Uterus (tissue), 4 donors: ENCODE data around the gene RASSF10. TPM values are rescaled to one million over a fixed set of nuclear protein-coding genes. Genes with fewer than 3 reads are reported as not detected.

Experiments
- DNase-seq, 2 donors: peaks; one replicate each; pipeline ENCODE4 v3.0.0-alpha.2; 2019 to 2020
- H3K27ac ChIP-seq, 2 donors: fragments of 200-600 bp; sonication (generic); 1 replicate in 1 of 2; 2 replicates in 1 of 2; pipeline ENCODE4 v1.5.1; 2016 to 2018
- H3K27me3 ChIP-seq, 2 donors: fragments of 200-600 bp; sonication (generic); one replicate each; pipeline ENCODE4 v1.5.1; 2018 to 2019; ENCODE audit warnings: control low read depth in 1 of 2
- H3K36me3 ChIP-seq, 2 donors: fragments of 200-600 bp; sonication (generic); one replicate each; pipeline ENCODE4 v1.5.1; 2019; ENCODE audit warnings: control low read depth in 1 of 2
- H3K4me1 ChIP-seq, 2 donors: fragments of 200-600 bp; sonication (generic); one replicate each; pipeline ENCODE4 v1.5.1; 2018 to 2019; ENCODE audit warnings: control low read depth in 1 of 2
- H3K4me3 ChIP-seq, 2 donors: fragments of 200-600 bp; sonication (generic); 1 replicate in 1 of 2; 2 replicates in 1 of 2; pipeline ENCODE4 v1.5.1; 2018 to 2019; ENCODE audit warnings: mild to moderate bottlenecking in 1 of 2
- H3K9me3 ChIP-seq, 2 donors: fragments of 200-600 bp; sonication (generic); one replicate each; pipeline ENCODE4 v1.5.1; 2019; ENCODE audit warnings: control low read depth in 1 of 2
- CTCF ChIP-seq, 4 experiments: fragments of 200-600 bp in 2 of 4; fragments of 450-650 bp in 2 of 4; sonication (generic) in 2 of 4; IDR thresholded peaks; one replicate each; pipeline ENCODE4 v1.5.1; 2016 to 2019; ENCODE audit warnings: antibody characterized with exemption in 4 of 4, mild to moderate bottlenecking in 2 of 4, moderate library complexity in 1 of 4
- POLR2A ChIP-seq, 2 donors: fragments of 450-650 bp; IDR thresholded peaks; one replicate each; pipeline ENCODE4 v1.6.1; 2016; ENCODE audit warnings: antibody characterized with exemption in 2 of 2, mild to moderate bottlenecking in 1 of 2, moderate library complexity in 1 of 2
- intact Hi-C: fragments of 100-400 bp; cut with DNase I; formaldehyde crosslinking; loops from one replicate; pipeline ENCODE4 v1.15.1; 2023; ENCODE audit warnings: low total_unique reads
- total RNA-seq, 4 donors: library from RNA; depleted of rRNA in 3 of 4; stranded (reverse); fragments of >200 nt in 3 of 4; gene quantifications; one replicate each; pipeline versions ENCODE4 v1.1.0 to v1.2.4, GENCODE V29; 2014 to 2023
- donor health status: DM: yes; HTN: yes; CAD: no.

Gene RASSF10
- total RNA-seq, 4 donors from 2014 or later, result 0.27 to 5.8 TPM; not detected in 2

GRCh38 chr11:13036235-13036634 lies 27.1 kb downstream of the RASSF10 start:
- TF ChIP-seq POLR2A (IDR thresholded peaks at IDR 0.05) (no peak), CTCF (IDR thresholded peaks at IDR 0.05) (no peak)
- Histone ChIP-seq H3K27ac (no peak overlapping the region), H3K4me1 (no peaks in the 10 kb centered on the region), H3K9me3 (no peaks in the 10 kb centered on the region), H3K27me3 (no peaks in the 10 kb centered on the region), H3K4me3 (no peak overlapping the region), H3K36me3 (no peaks in the 10 kb centered on the region)
- no peak for DNase-seq
- intact Hi-C loops, result no loop called here

- Histone ChIP-seq H3K36me3 (no peaks in the 10 kb centered on the region), H3K27ac (no peak overlapping the region), H3K4me3 (no peak overlapping the region), H3K27me3 (no peaks in the 10 kb centered on the region), H3K9me3 (no peaks in the 10 kb centered on the region), H3K4me1 (no peaks in the 10 kb centered on the region)
- DNase-seq, result no peak
- no peak for TF ChIP-seq POLR2A (IDR thresholded peaks at IDR 0.05)
- intact Hi-C loops, result no loop called here
These were observed 29.2 kb downstream of the RASSF10 start for GRCh38 chr11:13038366-13038765.

GRCh38 chr11:13039126-13039525 lies 30.0 kb downstream of the RASSF10 start:
- Histone ChIP-seq H3K27ac (no peak overlapping the region), H3K4me3 (no peak overlapping the region), H3K27me3 (no peaks in the 10 kb centered on the region), H3K36me3 (no peaks in the 10 kb centered on the region), H3K4me1 (no peaks in the 10 kb centered on the region), H3K9me3 (no peaks in the 10 kb centered on the region)
- intact Hi-C loops, result no loop called here
- no peak for DNase-seq
- TF ChIP-seq CTCF (IDR thresholded peaks at IDR 0.05) (no peak), POLR2A (IDR thresholded peaks at IDR 0.05) (no peak)

- no peak for DNase-seq
- Histone ChIP-seq H3K4me3 (no peak overlapping the region), H3K27ac (no peak overlapping the region), H3K4me1 (no peaks in the 10 kb centered on the region), H3K27me3 (no peaks in the 10 kb centered on the region), H3K36me3 (no peaks in the 10 kb centered on the region), H3K9me3 (no peaks in the 10 kb centered on the region)
- TF ChIP-seq CTCF (IDR thresholded peaks at IDR 0.05) (no peak), POLR2A (IDR thresholded peaks at IDR 0.05) (no peak)
- intact Hi-C loops, result no loop called here
These were observed 31.9 kb downstream of the RASSF10 start for GRCh38 chr11:13040969-13041561.

GRCh38 chr11:13042873-13043342 lies 33.8 kb downstream of the RASSF10 start:
- Histone ChIP-seq H3K4me3 (no peak overlapping the region), H3K27ac (no peak overlapping the region), H3K27me3 (no peaks in the 10 kb centered on the region), H3K4me1 (no peaks in the 10 kb centered on the region), H3K9me3 (no peaks in the 10 kb centered on the region), H3K36me3 (no peaks in the 10 kb centered on the region)
- no peak for DNase-seq
- no peak for TF ChIP-seq POLR2A (IDR thresholded peaks at IDR 0.05)
- TF ChIP-seq CTCF (IDR thresholded peaks at IDR 0.05), result no peak
- intact Hi-C loops, result no loop called here
